GM12878 (cell line): Measurements from ENCODE around the gene PUSL1. TPM values are rescaled to one million over a fixed set of nuclear protein-coding genes. Genes with fewer than 3 reads are reported as not detected.
A peak's percentile ranks its signal among the peaks of the same experiment; 100 is the strongest.

ENCODE experiments used
- ATAC-seq: fragments of 200-7000 bp; cut with Tn5 transposase; 3 replicates; pipeline ENCODE4 v1.9.1; 2020; ENCODE audit warnings: mild to moderate bottlenecking, moderate library complexity
- BruUV-seq: library from RNA; stranded (reverse); fragments of 400-500 nt; replicated peaks from 2 replicates; lab custom pipeline; 2021; lab: Mats Ljungman, UMichigan
- CTCF ChIA-PET: fragments of 300-600 bp; sonication (Branson Sonifier 250); formaldehyde crosslinking; extraction: SDS; loops from one replicate; lab custom pipeline; 2021; ENCODE audit warnings: inconsistent platforms; lab: Yijun Ruan, JAX
- POLR2A ChIA-PET: fragments of 350-600 bp; formaldehyde crosslinking; extraction: SDS; loops from one replicate; lab custom pipeline; 2021; ENCODE audit warnings: inconsistent platforms; lab: Charles Lee
- RAD21 ChIA-PET: fragments of 300-600 bp; sonication (Branson Sonifier 250); formaldehyde crosslinking; loops from one replicate; lab custom pipeline; 2023; ENCODE audit warnings: antibody characterized with exemption; ENCODE audit not compliant: unreplicated experiment; lab: Charles Lee
- SMC1A ChIA-PET: fragments of 300-600 bp; sonication (Branson Sonifier 250); formaldehyde crosslinking; loops from one replicate; lab custom pipeline; 2023; ENCODE audit not compliant: unreplicated experiment, uncharacterized antibody; lab: Charles Lee
- DNase-seq: peaks from one replicate; pipeline ENCODE4 v3.0.0-alpha.2; 2011; ENCODE audit warnings: low read depth, low spot score
- FAIRE-seq: peaks from 3 replicates; lab custom pipeline; 2011; peaks lifted over from hg19 to GRCh38; lab: Jason Lieb, UNC
- H2AFZ ChIP-seq: 2 replicates; pipeline ENCODE4 v1.6.0; 2011; ENCODE audit warnings: low read depth, low read length, control low read depth; ENCODE audit not compliant: control insufficient read depth
- H3K27ac ChIP-seq: 2 replicates; pipeline ENCODE4 v1.5.1; 2011; ENCODE audit warnings: control low read depth; ENCODE audit not compliant: control insufficient read depth, insufficient read depth
- H3K27me3 ChIP-seq, 2 experiments: replicated peaks in 1 of 2; 2 replicates each; pipeline versions ENCODE4 v1.6.0 to v1.6.1; 2011; ENCODE audit warnings: low read length in 1 of 2; ENCODE audit not compliant: control insufficient read depth in 2 of 2, insufficient read depth in 2 of 2
- H3K36me3 ChIP-seq, 2 experiments: 2 replicates each; pipeline ENCODE4 v1.5.1; 2011; ENCODE audit warnings: low read length in 1 of 2; ENCODE audit not compliant: control insufficient read depth in 2 of 2, insufficient read depth in 2 of 2
- H3K4me1 ChIP-seq: 2 replicates; pipeline ENCODE4 v1.6.1; 2011; ENCODE audit warnings: mild to moderate bottlenecking, low read length, moderate library complexity, mixed read lengths; ENCODE audit not compliant: control insufficient read depth, insufficient read depth
- H3K4me2 ChIP-seq: 2 replicates; pipeline ENCODE4 v1.6.0; 2011; ENCODE audit warnings: control low read depth; ENCODE audit not compliant: control insufficient read depth, insufficient read depth
- H3K4me3 ChIP-seq: fragments of 200-600 bp; sonication (generic); 2 replicates; pipeline ENCODE4 v1.5.1; 2016
- H3K79me2 ChIP-seq: 2 replicates; pipeline ENCODE4 v1.6.0; 2011; ENCODE audit warnings: low read length; ENCODE audit not compliant: control insufficient read depth, insufficient read depth
- H3K9ac ChIP-seq: 2 replicates; pipeline ENCODE4 v1.8.0; 2011; ENCODE audit warnings: low read length, control low read depth, mixed read lengths; ENCODE audit not compliant: control insufficient read depth, insufficient read depth
- H3K9me3 ChIP-seq: replicated peaks from 3 replicates; pipeline ENCODE4 v1.5.1; 2011; ENCODE audit warnings: mild to moderate bottlenecking, low read length; ENCODE audit not compliant: control insufficient read depth, insufficient read depth
- H4K20me1 ChIP-seq: 2 replicates; pipeline ENCODE4 v1.6.0; 2011; ENCODE audit not compliant: control insufficient read depth, insufficient read depth
- RAD51 ChIP-seq: fragments of 450-650 bp; IDR thresholded peaks from 2 replicates; pipeline ENCODE4 v1.6.1; 2016; ENCODE audit warnings: moderate library complexity, mild to moderate bottlenecking, inconsistent platforms
- RCOR1 ChIP-seq: conservative IDR thresholded peaks from 2 replicates; pipeline ENCODE4 v1.6.1; 2012; ENCODE audit warnings: low read depth, low read length, improper control_type of control experiment
- RFX5 ChIP-seq: IDR thresholded peaks from 2 replicates; pipeline ENCODE4 v1.6.1; 2011; ENCODE audit warnings: low read depth, low read length, improper control_type of control experiment
- SPI1 ChIP-seq: IDR thresholded peaks from 2 replicates; pipeline ENCODE4 v1.6.1; 2011; ENCODE audit warnings: low read depth, mild to moderate bottlenecking, low read length, moderate library complexity, borderline replicate concordance; ENCODE audit not compliant: insufficient read depth
- SUZ12 ChIP-seq: fragments of 200-600 bp; sonication (generic); IDR thresholded peaks from one replicate; pipeline ENCODE4 v1.6.1; 2018; ENCODE audit warnings: antibody characterized with exemption, mild to moderate bottlenecking; ENCODE audit not compliant: unreplicated experiment
- WGBS: methylation state at CpG from one replicate; pipeline ENCODE4 v1.1.6; 2016; ENCODE audit warnings: low lambda C conversion rate; ENCODE audit not compliant: insufficient replicate concordance, insufficient coverage; ENCODE audit errors: missing lambda C conversion rate; 5-methylcytosine and 5-hydroxymethylcytosine counted together
- in situ Hi-C: fragments of 300-500 bp; cut with MboI; formaldehyde crosslinking; loops from 9 replicates; pipeline ENCODE4 v1.14.3; 2018; ENCODE audit warnings: mixed read lengths
- intact Hi-C: fragments of 100-400 bp; cut with micrococcal nuclease; formaldehyde crosslinking; loops from one replicate; pipeline ENCODE4 v1.14.2; 2022; ENCODE audit not compliant: unreplicated experiment
- polyA plus RNA-seq, 11 experiments: library from polyadenylated mRNA; depleted of rRNA in 4 of 11; unstranded in 6 of 11; stranded (reverse) in 5 of 11; fragments of >200 nt; fragmentation: Nextera tagmentation in 4 of 11; fragmentation: Illumina TruSeq in 1 of 11; extraction: Ambion mirVana in 4 of 11; extraction: Trizol in 1 of 11; gene quantifications; 1 replicate in 1 of 11; 2 replicates in 10 of 11; pipeline versions ENCODE4 v1.2.1 to v1.2.3, GENCODE V29; 2011 to 2016; ENCODE audit warnings: inconsistent platforms in 2 of 11, missing spikeins in 2 of 11, low read depth in 1 of 11
- total RNA-seq, 4 experiments: library from RNA; depleted of rRNA in 3 of 4; stranded (reverse); fragments of >200 nt in 3 of 4; fragmentation: Illumina TruSeq in 1 of 4; extraction: Trizol in 1 of 4; gene quantifications; 2 replicates each; pipeline versions ENCODE4 v1.2.1 to v1.2.3, GENCODE V29; 2013 to 2021
- TF ChIP-seq, protein P1 (sequence below): IDR thresholded peaks from 2 replicates; pipeline ENCODE4 v1.6.1; 2012; ENCODE audit warnings: mild to moderate bottlenecking, low read depth, low read length
- TF ChIP-seq, protein P2 (sequence below): fragments of 150-350 bp; IDR thresholded peaks from 2 replicates; pipeline ENCODE4 v1.6.1; 2016; ENCODE audit warnings: low read depth, low read length

Gene PUSL1
- total and polyA plus RNA-seq, 10 of the 15 experiments (the other 5 are each of a cell fraction or from before 2014, with no cell fraction given) = 0.16 to 28.4 (median 15.1) TPM

DNA sequence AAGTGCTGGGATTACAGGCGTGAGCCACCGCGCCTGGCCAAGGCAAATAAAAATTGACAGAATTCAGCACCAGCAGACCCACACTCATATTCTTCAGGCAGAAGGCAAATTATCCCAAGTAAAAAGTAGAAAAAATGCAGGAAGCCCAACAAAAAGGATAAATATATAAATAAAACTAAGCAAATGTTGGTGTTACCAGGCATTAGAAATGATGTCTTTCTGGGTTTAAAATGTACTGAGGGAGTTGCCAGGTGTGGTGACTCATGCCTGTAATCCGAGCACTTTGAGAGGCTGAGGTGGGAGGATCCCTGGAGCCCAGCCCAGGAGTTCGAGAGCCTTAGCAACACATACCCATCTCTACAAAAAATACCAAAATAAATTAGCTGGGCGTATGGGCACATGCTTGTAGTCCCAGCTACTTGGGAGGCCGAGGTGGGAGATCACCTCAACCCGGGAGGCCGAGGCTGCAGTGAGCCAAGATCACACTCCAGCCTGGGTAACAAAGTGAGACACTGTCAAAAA lies 9.8 kb downstream of the PUSL1 start:
- SMC1A ChIA-PET = no interaction called here
- Histone ChIP-seq H3K9me3 (no peaks in the 10 kb centered on the region), H2AFZ (no peak overlapping the region)
- TSS peak; percentile 39 for BruUV-seq
- TF ChIP-seq SUZ12 (no peak), RCOR1 (no peak), RFX5 (no peak), SPI1 (no peak), RAD51 (no peak)
- TF ChIP-seq, protein P1, sequence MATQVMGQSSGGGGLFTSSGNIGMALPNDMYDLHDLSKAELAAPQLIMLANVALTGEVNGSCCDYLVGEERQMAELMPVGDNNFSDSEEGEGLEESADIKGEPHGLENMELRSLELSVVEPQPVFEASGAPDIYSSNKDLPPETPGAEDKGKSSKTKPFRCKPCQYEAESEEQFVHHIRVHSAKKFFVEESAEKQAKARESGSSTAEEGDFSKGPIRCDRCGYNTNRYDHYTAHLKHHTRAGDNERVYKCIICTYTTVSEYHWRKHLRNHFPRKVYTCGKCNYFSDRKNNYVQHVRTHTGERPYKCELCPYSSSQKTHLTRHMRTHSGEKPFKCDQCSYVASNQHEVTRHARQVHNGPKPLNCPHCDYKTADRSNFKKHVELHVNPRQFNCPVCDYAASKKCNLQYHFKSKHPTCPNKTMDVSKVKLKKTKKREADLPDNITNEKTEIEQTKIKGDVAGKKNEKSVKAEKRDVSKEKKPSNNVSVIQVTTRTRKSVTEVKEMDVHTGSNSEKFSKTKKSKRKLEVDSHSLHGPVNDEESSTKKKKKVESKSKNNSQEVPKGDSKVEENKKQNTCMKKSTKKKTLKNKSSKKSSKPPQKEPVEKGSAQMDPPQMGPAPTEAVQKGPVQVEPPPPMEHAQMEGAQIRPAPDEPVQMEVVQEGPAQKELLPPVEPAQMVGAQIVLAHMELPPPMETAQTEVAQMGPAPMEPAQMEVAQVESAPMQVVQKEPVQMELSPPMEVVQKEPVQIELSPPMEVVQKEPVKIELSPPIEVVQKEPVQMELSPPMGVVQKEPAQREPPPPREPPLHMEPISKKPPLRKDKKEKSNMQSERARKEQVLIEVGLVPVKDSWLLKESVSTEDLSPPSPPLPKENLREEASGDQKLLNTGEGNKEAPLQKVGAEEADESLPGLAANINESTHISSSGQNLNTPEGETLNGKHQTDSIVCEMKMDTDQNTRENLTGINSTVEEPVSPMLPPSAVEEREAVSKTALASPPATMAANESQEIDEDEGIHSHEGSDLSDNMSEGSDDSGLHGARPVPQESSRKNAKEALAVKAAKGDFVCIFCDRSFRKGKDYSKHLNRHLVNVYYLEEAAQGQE = no peak
- TF ChIP-seq, protein P2, sequence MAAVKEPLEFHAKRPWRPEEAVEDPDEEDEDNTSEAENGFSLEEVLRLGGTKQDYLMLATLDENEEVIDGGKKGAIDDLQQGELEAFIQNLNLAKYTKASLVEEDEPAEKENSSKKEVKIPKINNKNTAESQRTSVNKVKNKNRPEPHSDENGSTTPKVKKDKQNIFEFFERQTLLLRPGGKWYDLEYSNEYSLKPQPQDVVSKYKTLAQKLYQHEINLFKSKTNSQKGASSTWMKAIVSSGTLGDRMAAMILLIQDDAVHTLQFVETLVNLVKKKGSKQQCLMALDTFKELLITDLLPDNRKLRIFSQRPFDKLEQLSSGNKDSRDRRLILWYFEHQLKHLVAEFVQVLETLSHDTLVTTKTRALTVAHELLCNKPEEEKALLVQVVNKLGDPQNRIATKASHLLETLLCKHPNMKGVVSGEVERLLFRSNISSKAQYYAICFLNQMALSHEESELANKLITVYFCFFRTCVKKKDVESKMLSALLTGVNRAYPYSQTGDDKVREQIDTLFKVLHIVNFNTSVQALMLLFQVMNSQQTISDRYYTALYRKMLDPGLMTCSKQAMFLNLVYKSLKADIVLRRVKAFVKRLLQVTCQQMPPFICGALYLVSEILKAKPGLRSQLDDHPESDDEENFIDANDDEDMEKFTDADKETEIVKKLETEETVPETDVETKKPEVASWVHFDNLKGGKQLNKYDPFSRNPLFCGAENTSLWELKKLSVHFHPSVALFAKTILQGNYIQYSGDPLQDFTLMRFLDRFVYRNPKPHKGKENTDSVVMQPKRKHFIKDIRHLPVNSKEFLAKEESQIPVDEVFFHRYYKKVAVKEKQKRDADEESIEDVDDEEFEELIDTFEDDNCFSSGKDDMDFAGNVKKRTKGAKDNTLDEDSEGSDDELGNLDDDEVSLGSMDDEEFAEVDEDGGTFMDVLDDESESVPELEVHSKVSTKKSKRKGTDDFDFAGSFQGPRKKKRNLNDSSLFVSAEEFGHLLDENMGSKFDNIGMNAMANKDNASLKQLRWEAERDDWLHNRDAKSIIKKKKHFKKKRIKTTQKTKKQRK = no peak
- TF ChIP-seq, all 136 proteins: peak for 0
- Histone ChIP-seq H3K36me3 (peaks cover 3 to 27% of the 10 kb centered on the region in 2 experiments; a peak in 3 of 4 replicates), H4K20me1 (no peaks in the 10 kb centered on the region; the same call in 1 of the 2 replicates), H3K4me1 (peaks cover 5% of the 10 kb centered on the region), H3K79me2 (peaks cover 22% of the 10 kb centered on the region), H3K9ac (no peak overlapping the region), H3K27me3 (no peaks in the 10 kb centered on the region), H3K4me2 (no peak overlapping the region), H3K27ac (no peak overlapping the region), H3K4me3 (no peak overlapping the region)
- DNase-seq (no peak), FAIRE-seq (no peak), ATAC-seq (no peak)
- POLR2A ChIA-PET = no interaction called here
- RAD21 ChIA-PET = no interaction called here
- 98% methylated on average over 9 of the region's 9 CpGs for WGBS
- intact Hi-C loops = no loop called here
- in situ Hi-C loops = no loop called here
- CTCF ChIA-PET = no interaction called here
